NB4 (cell line): ENCODE data around the gene PPP1R1B.

Source experiments
- DNase-seq: peaks from one replicate; pipeline ENCODE4 v3.0.0; 2010; ENCODE audit warnings: low read depth
- H3K4me3 ChIP-seq: one replicate; pipeline ENCODE4 v1.5.1; 2011; ENCODE audit warnings: mild to moderate bottlenecking, low read depth, low read length, moderate library complexity
- CTCF ChIP-seq: IDR thresholded peaks from one replicate; pipeline ENCODE4 v1.5.1; 2012; ENCODE audit warnings: low read depth, low read length
- MAX ChIP-seq: IDR thresholded peaks from 2 replicates; pipeline ENCODE4 v1.6.1; 2011; ENCODE audit warnings: low read depth, low read length
- MYC ChIP-seq: IDR thresholded peaks from 2 replicates; pipeline ENCODE4 v1.6.1; 2011; ENCODE audit warnings: low read depth, low read length
- POLR2A ChIP-seq: IDR thresholded peaks from 2 replicates; pipeline ENCODE4 v1.6.1; 2011; ENCODE audit warnings: mild to moderate bottlenecking; ENCODE audit not compliant: insufficient read length; ENCODE audit errors: extremely low read depth

Gene PPP1R1B

GRCh38 chr17:39638317-39638716, 11.6 kb downstream of the PPP1R1B start:
- TF ChIP-seq CTCF (no peak), MAX (no peak), POLR2A (no peak), MYC (no peak)
- no peak for DNase-seq
- H3K4me3 ChIP-seq, result peak overlapping the region; percentile 80

- no peak overlapping the region for H3K4me3 ChIP-seq
- DNase-seq, result no peak
- TF ChIP-seq CTCF (no peak), MAX (no peak), POLR2A (no peak), MYC (no peak)
These were observed 12.3 kb downstream of the PPP1R1B start for GRCh38 chr17:39639043-39639442.

GRCh38 chr17:39639566-39640458, 13.1 kb downstream of the PPP1R1B start:
- no peak for TF ChIP-seq POLR2A
- TF ChIP-seq MAX, result no peak
- no peak for TF ChIP-seq CTCF
- no peak for TF ChIP-seq MYC
- no peak for DNase-seq
- no peak overlapping the region for H3K4me3 ChIP-seq

- no peak for DNase-seq
- no peak overlapping the region for H3K4me3 ChIP-seq
- TF ChIP-seq MAX, result no peak
- no peak for TF ChIP-seq CTCF
- no peak for TF ChIP-seq MYC
- no peak for TF ChIP-seq POLR2A
These were observed 13.9 kb downstream of the PPP1R1B start for GRCh38 chr17:39640591-39641031.

- DNase-seq, result no peak
- no peak overlapping the region for H3K4me3 ChIP-seq
- TF ChIP-seq MYC, result no peak
- no peak for TF ChIP-seq MAX
- no peak for TF ChIP-seq POLR2A
These were observed 14.3 kb downstream of the PPP1R1B start for GRCh38 chr17:39641097-39641496.

GRCh38 chr17:39641883-39642282, 15.1 kb downstream of the PPP1R1B start:
- no peak for TF ChIP-seq MAX
- no peak for TF ChIP-seq CTCF
- no peak for TF ChIP-seq POLR2A
- no peak for TF ChIP-seq MYC
- H3K4me3 ChIP-seq, result no peak overlapping the region
- no peak for DNase-seq
